ENCODE data around the gene CERS1.

DNA sequence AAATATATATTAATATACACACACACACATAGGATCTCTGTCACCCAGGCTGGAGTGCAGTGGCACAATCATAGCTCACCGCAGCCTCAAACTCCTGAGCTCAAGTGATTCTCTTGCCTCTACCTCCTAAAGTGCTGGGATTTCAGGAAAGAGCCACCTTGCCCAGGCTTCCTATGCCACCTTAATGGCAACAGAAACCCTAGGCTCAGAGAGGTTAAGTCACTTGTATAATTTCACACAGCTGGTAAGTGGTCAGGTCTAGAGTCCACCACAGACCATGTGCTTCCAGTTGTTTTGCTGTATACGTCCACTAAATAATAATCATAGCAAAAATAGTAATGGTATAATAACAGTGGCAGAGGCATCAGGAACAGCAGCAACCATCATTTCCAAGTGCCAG is 65.5 kb downstream of the CERS1 start:
- TF ChIP-seq, protein P1, sequence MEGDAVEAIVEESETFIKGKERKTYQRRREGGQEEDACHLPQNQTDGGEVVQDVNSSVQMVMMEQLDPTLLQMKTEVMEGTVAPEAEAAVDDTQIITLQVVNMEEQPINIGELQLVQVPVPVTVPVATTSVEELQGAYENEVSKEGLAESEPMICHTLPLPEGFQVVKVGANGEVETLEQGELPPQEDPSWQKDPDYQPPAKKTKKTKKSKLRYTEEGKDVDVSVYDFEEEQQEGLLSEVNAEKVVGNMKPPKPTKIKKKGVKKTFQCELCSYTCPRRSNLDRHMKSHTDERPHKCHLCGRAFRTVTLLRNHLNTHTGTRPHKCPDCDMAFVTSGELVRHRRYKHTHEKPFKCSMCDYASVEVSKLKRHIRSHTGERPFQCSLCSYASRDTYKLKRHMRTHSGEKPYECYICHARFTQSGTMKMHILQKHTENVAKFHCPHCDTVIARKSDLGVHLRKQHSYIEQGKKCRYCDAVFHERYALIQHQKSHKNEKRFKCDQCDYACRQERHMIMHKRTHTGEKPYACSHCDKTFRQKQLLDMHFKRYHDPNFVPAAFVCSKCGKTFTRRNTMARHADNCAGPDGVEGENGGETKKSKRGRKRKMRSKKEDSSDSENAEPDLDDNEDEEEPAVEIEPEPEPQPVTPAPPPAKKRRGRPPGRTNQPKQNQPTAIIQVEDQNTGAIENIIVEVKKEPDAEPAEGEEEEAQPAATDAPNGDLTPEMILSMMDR (IDR thresholded peaks at IDR 0.05), result no peak
- TF ChIP-seq POLR2A (IDR thresholded peaks at IDR 0.05), result no peak
